Measurements from ENCODE around the gene FHIT. TPM values are rescaled to one million over a fixed set of nuclear protein-coding genes. Genes with fewer than 3 reads are reported as not detected.

FHIT gene
- total and polyA plus RNA-seq, 9 donors = 5.1 to 11.8 (median 9.5) TPM

- no peaks in the 10 kb centered on the region for H3K27me3 ChIP-seq
- WGBS, 3 donors = 77 to 85% (median 82%) methylated on average over 4 of the region's 4 CpGs
- TF ChIP-seq EP300 (IDR thresholded peaks at IDR 0.05) (no peak), CTCF (IDR thresholded peaks at IDR 0.05) (no peak), POLR2A (IDR thresholded peaks at IDR 0.05) (no peak)
- DNase-seq = no peak
- H3K4me1 ChIP-seq (ENCODE audit: insufficient read depth) = no peaks in the 10 kb centered on the region
- no peaks in the 10 kb centered on the region for H3K36me3 ChIP-seq
- no peaks in the 10 kb centered on the region for H3K9me3 ChIP-seq
- H3K27ac ChIP-seq = no peak overlapping the region
- intact Hi-C loops (cut with DNase I) = no loop called here
- H3K4me3 ChIP-seq = no peak overlapping the region
Observed at GRCh38 chr3:59764171-59764570, 1487.1 kb downstream of the FHIT start.

- no peaks in the 10 kb centered on the region for H3K27me3 ChIP-seq
- H3K36me3 ChIP-seq = no peaks in the 10 kb centered on the region
- no peak for DNase-seq
- H3K27ac ChIP-seq = no peak overlapping the region
- no peak overlapping the region for H3K4me3 ChIP-seq
- 90 to 92% (median 92%) methylated on average over 5 of the region's 5 CpGs for WGBS, 3 donors
- intact Hi-C loops (cut with DNase I) = no loop called here
- TF ChIP-seq EP300 (IDR thresholded peaks at IDR 0.05) = no peak
- H3K9me3 ChIP-seq = no peaks in the 10 kb centered on the region
- H3K4me1 ChIP-seq (ENCODE audit: insufficient read depth) = no peaks in the 10 kb centered on the region
Observed at GRCh38 chr3:59762941-59763340, 1488.3 kb downstream of the FHIT start.

GRCh38 chr3:59759298-59760031, 1491.8 kb downstream of the FHIT start:
- Histone ChIP-seq H3K4me1 (ENCODE audit: insufficient read depth) (no peaks in the 10 kb centered on the region), H3K4me3 (no peak overlapping the region), H3K27me3 (no peaks in the 10 kb centered on the region), H3K36me3 (no peaks in the 10 kb centered on the region), H3K27ac (no peak overlapping the region), H3K9me3 (no peaks in the 10 kb centered on the region)
- intact Hi-C loops (cut with DNase I) = no loop called here
- TF ChIP-seq POLR2A (IDR thresholded peaks at IDR 0.05) = no peak
- no peak for TF ChIP-seq EP300 (IDR thresholded peaks at IDR 0.05)
- no peak for TF ChIP-seq CTCF (IDR thresholded peaks at IDR 0.05)
- whole genome bisulfite sequencing, 3 donors = 77 to 85% (median 80%) methylated on average over 6 of the region's 6 CpGs
- no peak for DNase-seq

- WGBS, 3 donors = 66 to 91% (median 74%) methylated on average over 1 of the region's 1 CpG
- TF ChIP-seq EP300 (IDR thresholded peaks at IDR 0.05) = no peak
- no peak for TF ChIP-seq POLR2A (IDR thresholded peaks at IDR 0.05)
- TF ChIP-seq CTCF (IDR thresholded peaks at IDR 0.05) = no peak
- intact Hi-C loops (cut with DNase I) = no loop called here
Observed at GRCh38 chr3:59758672-59759071, 1492.6 kb downstream of the FHIT start.

GRCh38 chr3:59756934-59757333, 1494.3 kb downstream of the FHIT start:
- H3K4me1 ChIP-seq (ENCODE audit: insufficient read depth) = no peaks in the 10 kb centered on the region
- no peaks in the 10 kb centered on the region for H3K36me3 ChIP-seq
- no peak for TF ChIP-seq CTCF (IDR thresholded peaks at IDR 0.05)
- no peak for TF ChIP-seq POLR2A (IDR thresholded peaks at IDR 0.05)
- no peak for TF ChIP-seq EP300 (IDR thresholded peaks at IDR 0.05)
- no peak overlapping the region for H3K4me3 ChIP-seq
- DNase-seq = no peak
- no peaks in the 10 kb centered on the region for H3K9me3 ChIP-seq
- no peaks in the 10 kb centered on the region for H3K27me3 ChIP-seq
- 40 to 55% (median 51%) methylated on average over 5 of the region's 5 CpGs for WGBS, 3 donors
- no peak overlapping the region for H3K27ac ChIP-seq
- intact Hi-C loops (cut with DNase I) = no loop called here

More at GRCh38 chr3:59758672-59759071, 1492.6 kb downstream of the FHIT start:
- Histone ChIP-seq H3K4me3 (no peak overlapping the region), H3K4me1 (ENCODE audit: insufficient read depth) (no peaks in the 10 kb centered on the region), H3K9me3 (no peaks in the 10 kb centered on the region), H3K27me3 (no peaks in the 10 kb centered on the region), H3K36me3 (no peaks in the 10 kb centered on the region), H3K27ac (no peak overlapping the region)
- no peak for DNase-seq

Measured in ovary (tissue), 9 donors.